HG02938 (cell line): ENCODE measurements around the gene TMEM106C.
"Not testable (repeated sequence)": the region's sequence is repeated elsewhere in the genome, so short reads cannot be mapped to it uniquely, and the experiment has no call there.

Experiments used
- ATAC-seq: cut with Tn5 transposase; IDR thresholded peaks from one replicate; pipeline ENCODE4 v1.9.1; 2021; ENCODE audit warnings: mild to moderate bottlenecking, moderate library complexity; ENCODE audit not compliant: unreplicated experiment

Gene TMEM106C

GRCh38 chr12:47947341-47947740 lies 16.1 kb upstream of the TMEM106C start:
- ATAC-seq = no peak

GRCh38 chr12:47949441-47950341 lies 13.7 kb upstream of the TMEM106C start:
- no peak for ATAC-seq

- ATAC-seq = no peak
These were observed 12.4 kb upstream of the TMEM106C start for GRCh38 chr12:47950856-47951468.

- ATAC-seq = no peak
These were observed 9.3 kb upstream of the TMEM106C start for GRCh38 chr12:47954058-47954457.

- ATAC-seq = no peak
These were observed 8.8 kb upstream of the TMEM106C start for GRCh38 chr12:47954467-47955045.

- no peak for ATAC-seq
These were observed 8.3 kb upstream of the TMEM106C start for GRCh38 chr12:47955059-47955458.

- ATAC-seq = not testable (repeated sequence)
These were observed 5.7 kb upstream of the TMEM106C start for GRCh38 chr12:47957671-47958070.

GRCh38 chr12:47962198-47962597 lies 1.2 kb upstream of the TMEM106C start:
- ATAC-seq = no peak

GRCh38 chr12:47964106-47964728 lies 821 bp downstream of the TMEM106C start:
- ATAC-seq = no peak

GRCh38 chr12:47965581-47965980 lies 2.2 kb downstream of the TMEM106C start:
- ATAC-seq = no peak

- no peak for ATAC-seq
These were observed 4.3 kb downstream of the TMEM106C start for GRCh38 chr12:47967461-47968321.

GRCh38 chr12:47969845-47970244 lies 6.4 kb downstream of the TMEM106C start:
- ATAC-seq = no peak

- no peak for ATAC-seq
These were observed 7.4 kb downstream of the TMEM106C start for GRCh38 chr12:47970843-47971242.

- ATAC-seq = no peak
These were observed 9.5 kb downstream of the TMEM106C start for GRCh38 chr12:47972895-47973294.

GRCh38 chr12:47973870-47974269 lies 10.5 kb downstream of the TMEM106C start:
- no peak for ATAC-seq

GRCh38 chr12:47975036-47975620 lies 11.7 kb downstream of the TMEM106C start:
- no peak for ATAC-seq

GRCh38 chr12:47975816-47976215 lies 12.4 kb downstream of the TMEM106C start:
- no peak for ATAC-seq

GRCh38 chr12:47977046-47977771 lies 13.8 kb downstream of the TMEM106C start:
- ATAC-seq = no peak

- no peak for ATAC-seq
These were observed 14.6 kb downstream of the TMEM106C start for GRCh38 chr12:47977772-47978597.
